Measurements from ENCODE around the gene NDUFB8.

The NDUFB8 gene

DNA sequence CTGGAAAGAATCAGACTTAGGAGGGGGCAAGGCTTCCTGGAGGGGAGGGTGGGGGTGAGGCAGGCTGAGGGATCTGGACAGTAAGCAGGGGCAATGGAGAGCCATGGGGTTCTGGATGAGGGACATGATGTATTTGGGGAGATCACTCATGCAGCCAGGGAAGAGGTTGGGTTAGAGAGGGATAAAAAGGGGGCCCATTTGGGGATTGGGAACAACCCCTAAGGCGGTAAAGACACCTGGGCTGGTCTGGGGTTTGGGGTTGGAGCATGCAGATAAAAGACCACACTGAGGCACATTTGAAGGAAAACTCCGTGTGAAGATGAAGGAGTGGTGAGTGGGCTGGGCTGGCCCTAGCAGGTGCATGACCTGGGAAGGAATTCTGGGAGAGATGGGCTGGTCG lies 36.9 kb upstream of the NDUFB8 start:
- Histone ChIP-seq H3K9ac (ENCODE audit: low read length) (no peak overlapping the region), H3F3A (ENCODE audit: insufficient read depth, low read length) (no peaks in the 10 kb centered on the region), H3K79me2 (ENCODE audit: insufficient read depth, low read length) (no peaks in the 10 kb centered on the region), H3K4me2 (ENCODE audit: low read length) (no peak overlapping the region), H3K36me3 (ENCODE audit: insufficient read depth, low read length) (no peaks in the 10 kb centered on the region), H2AFZ (ENCODE audit: low read length) (no peak overlapping the region), H3K4me1 (ENCODE audit: insufficient read depth, low read length, severe bottlenecking) (peaks cover 4% of the 10 kb centered on the region), H3K9me3 (ENCODE audit: low read length) (no peaks in the 10 kb centered on the region), H3K4me3 (ENCODE audit: low read depth, low read length, poor library complexity, severe bottlenecking) (no peak overlapping the region), H3K9me2 (ENCODE audit: low read depth, low read length) (no peaks in the 10 kb centered on the region), H3K27me3 (ENCODE audit: insufficient read depth, low read length) (no peaks in the 10 kb centered on the region), H4K20me1 (ENCODE audit: insufficient read depth, low read length) (no peaks in the 10 kb centered on the region), H3K27ac (ENCODE audit: low read depth, low read length, poor library complexity, severe bottlenecking) (no peak overlapping the region)
- TF ChIP-seq, protein P1, sequence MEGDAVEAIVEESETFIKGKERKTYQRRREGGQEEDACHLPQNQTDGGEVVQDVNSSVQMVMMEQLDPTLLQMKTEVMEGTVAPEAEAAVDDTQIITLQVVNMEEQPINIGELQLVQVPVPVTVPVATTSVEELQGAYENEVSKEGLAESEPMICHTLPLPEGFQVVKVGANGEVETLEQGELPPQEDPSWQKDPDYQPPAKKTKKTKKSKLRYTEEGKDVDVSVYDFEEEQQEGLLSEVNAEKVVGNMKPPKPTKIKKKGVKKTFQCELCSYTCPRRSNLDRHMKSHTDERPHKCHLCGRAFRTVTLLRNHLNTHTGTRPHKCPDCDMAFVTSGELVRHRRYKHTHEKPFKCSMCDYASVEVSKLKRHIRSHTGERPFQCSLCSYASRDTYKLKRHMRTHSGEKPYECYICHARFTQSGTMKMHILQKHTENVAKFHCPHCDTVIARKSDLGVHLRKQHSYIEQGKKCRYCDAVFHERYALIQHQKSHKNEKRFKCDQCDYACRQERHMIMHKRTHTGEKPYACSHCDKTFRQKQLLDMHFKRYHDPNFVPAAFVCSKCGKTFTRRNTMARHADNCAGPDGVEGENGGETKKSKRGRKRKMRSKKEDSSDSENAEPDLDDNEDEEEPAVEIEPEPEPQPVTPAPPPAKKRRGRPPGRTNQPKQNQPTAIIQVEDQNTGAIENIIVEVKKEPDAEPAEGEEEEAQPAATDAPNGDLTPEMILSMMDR (IDR thresholded peaks at IDR 0.05; ENCODE audit: low read length), result no peak
- no peak for TF ChIP-seq EZH2 (IDR thresholded peaks at IDR 0.05; ENCODE audit: borderline replicate concordance, low read length)

DNA sequence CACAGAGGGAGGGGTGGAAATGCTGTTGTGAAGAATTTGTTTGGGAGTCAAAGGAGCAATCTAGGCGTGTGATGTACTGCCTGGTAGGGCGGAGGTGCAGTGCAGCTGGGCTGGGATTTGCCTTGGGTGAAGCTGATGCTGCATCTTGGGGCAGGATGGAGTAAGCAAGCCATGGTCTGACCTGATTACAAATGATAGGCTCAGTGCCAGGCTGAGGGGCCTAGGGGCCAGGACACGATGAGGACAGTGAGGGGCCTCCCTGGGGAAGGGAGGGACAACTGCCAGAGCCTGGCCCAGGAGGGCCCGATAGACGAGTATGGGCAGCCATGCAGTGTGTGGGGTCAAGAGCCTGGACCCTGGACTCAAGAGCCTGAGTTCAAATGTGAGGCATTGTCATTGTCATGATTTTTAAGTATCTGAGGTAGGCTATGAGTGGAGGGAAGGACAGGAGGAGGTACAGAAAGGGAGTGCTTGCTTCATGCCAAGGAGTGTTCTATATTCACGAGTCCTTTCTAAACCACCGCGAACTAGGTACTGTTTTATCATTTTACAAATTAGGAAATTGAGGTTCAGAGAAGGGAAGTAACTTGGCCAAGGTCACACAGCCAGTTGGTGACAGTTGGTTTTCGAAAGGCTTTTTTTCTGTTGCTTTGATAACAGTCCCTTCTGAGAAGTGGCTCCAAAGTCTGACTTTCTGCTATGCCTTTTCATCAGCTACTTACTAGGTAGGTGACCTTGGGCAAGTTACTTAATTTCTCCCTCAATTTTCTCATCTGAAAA lies 35.7 kb upstream of the NDUFB8 start:
- no peaks in the 10 kb centered on the region for H3K36me3 ChIP-seq (ENCODE audit: insufficient read depth, low read length)
- no peaks in the 10 kb centered on the region for H3F3A ChIP-seq (ENCODE audit: insufficient read depth, low read length)
- TF ChIP-seq, protein P1 (IDR thresholded peaks at IDR 0.05; ENCODE audit: low read length), result no peak
- TF ChIP-seq EZH2 (IDR thresholded peaks at IDR 0.05; ENCODE audit: borderline replicate concordance, low read length), result no peak
- no peaks in the 10 kb centered on the region for H4K20me1 ChIP-seq (ENCODE audit: insufficient read depth, low read length)
- no peak overlapping the region for H3K9ac ChIP-seq (ENCODE audit: low read length)
- no peaks in the 10 kb centered on the region for H3K9me2 ChIP-seq (ENCODE audit: low read depth, low read length)
- H3K4me1 ChIP-seq (ENCODE audit: insufficient read depth, low read length, severe bottlenecking), result peaks cover 4% of the 10 kb centered on the region
- no peak overlapping the region for H3K4me2 ChIP-seq (ENCODE audit: low read length)
- H3K27ac ChIP-seq (ENCODE audit: low read depth, low read length, poor library complexity, severe bottlenecking), result no peak overlapping the region
- no peaks in the 10 kb centered on the region for H3K9me3 ChIP-seq (ENCODE audit: low read length)
- no peak overlapping the region for H3K4me3 ChIP-seq (ENCODE audit: low read depth, low read length, poor library complexity, severe bottlenecking)
- H3K79me2 ChIP-seq (ENCODE audit: insufficient read depth, low read length), result no peaks in the 10 kb centered on the region
- no peak overlapping the region for H2AFZ ChIP-seq (ENCODE audit: low read length)
- no peaks in the 10 kb centered on the region for H3K27me3 ChIP-seq (ENCODE audit: insufficient read depth, low read length)

DNA sequence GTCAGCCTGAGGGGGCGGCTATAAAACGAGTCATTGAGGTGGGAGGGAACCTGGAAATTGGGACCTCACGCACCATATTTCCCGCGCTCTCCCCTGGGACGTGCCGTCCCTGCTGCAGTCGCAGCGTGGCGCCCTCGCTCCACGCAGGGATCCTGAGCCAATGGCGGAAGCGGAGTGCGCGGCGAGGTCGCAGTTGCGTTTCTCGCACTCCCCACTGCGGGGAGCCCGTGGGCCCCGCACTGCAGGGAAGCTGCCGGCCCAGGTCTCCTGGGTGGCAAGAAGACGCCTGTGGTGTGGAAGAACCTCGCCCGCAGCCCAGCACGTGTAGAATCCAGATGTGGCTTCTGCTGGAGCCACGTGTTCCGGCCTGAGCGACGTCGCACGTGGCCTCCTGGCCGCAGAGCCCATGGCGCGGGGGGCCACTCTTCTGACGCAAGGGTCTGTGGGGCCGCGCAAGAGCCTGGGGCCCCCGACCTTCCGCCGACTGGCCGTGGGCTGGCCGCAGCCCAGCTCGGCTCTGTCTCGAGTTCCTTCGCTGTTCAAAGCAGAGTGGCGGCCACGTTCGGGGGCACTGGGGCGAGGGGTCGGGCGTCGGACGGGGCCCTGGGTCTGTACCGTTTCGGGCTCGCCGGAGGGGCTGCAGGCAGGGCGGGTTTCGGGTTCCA lies 32.5 kb upstream of the NDUFB8 start:
- H3K27ac ChIP-seq (ENCODE audit: low read depth, low read length, poor library complexity, severe bottlenecking), result no peak overlapping the region
- H3F3A ChIP-seq (ENCODE audit: insufficient read depth, low read length), result no peaks in the 10 kb centered on the region
- TF ChIP-seq, protein P1 (IDR thresholded peaks at IDR 0.05; ENCODE audit: low read length), result peak; percentile 84
- TF ChIP-seq EZH2 (IDR thresholded peaks at IDR 0.05; ENCODE audit: borderline replicate concordance, low read length), result no peak
- H3K4me1 ChIP-seq (ENCODE audit: insufficient read depth, low read length, severe bottlenecking), result peaks cover 4% of the 10 kb centered on the region
- H3K4me2 ChIP-seq (ENCODE audit: low read length), result peak overlapping the region; percentile 37; the same call in 1 of the 2 replicates
- H3K79me2 ChIP-seq (ENCODE audit: insufficient read depth, low read length), result no peaks in the 10 kb centered on the region
- H3K4me3 ChIP-seq (ENCODE audit: low read depth, low read length, poor library complexity, severe bottlenecking), result no peak overlapping the region
- H3K9me3 ChIP-seq (ENCODE audit: low read length), result no peaks in the 10 kb centered on the region
- no peaks in the 10 kb centered on the region for H3K9me2 ChIP-seq (ENCODE audit: low read depth, low read length)
- H3K27me3 ChIP-seq (ENCODE audit: insufficient read depth, low read length), result no peaks in the 10 kb centered on the region
- no peak overlapping the region; the same call in 1 of the 2 replicates for H3K9ac ChIP-seq (ENCODE audit: low read length)
- no peaks in the 10 kb centered on the region for H4K20me1 ChIP-seq (ENCODE audit: insufficient read depth, low read length)
- H3K36me3 ChIP-seq (ENCODE audit: insufficient read depth, low read length), result no peaks in the 10 kb centered on the region
- H2AFZ ChIP-seq (ENCODE audit: low read length), result no peak overlapping the region

Measured in OCI-LY1 (cell line).